Thyroid gland (tissue), 4 donors: ENCODE results near the gene EDAR.

Source experiments
- POLR2A ChIP-seq, 2 donors: fragments of 450-650 bp; IDR thresholded peaks; one replicate each; pipeline ENCODE4 v1.6.1; 2017; ENCODE audit warnings: antibody characterized with exemption in 2 of 2, mild to moderate bottlenecking in 2 of 2, moderate library complexity in 1 of 2
- TF ChIP-seq, protein P1 (sequence below), 6 experiments: fragments of 200-600 bp in 3 of 6; fragments of 450-650 bp in 3 of 6; sonication (generic) in 3 of 6; IDR thresholded peaks; one replicate each; pipeline ENCODE4 v1.5.1; 2016 to 2019; ENCODE audit warnings: antibody characterized with exemption in 6 of 6, mild to moderate bottlenecking in 2 of 6, inconsistent platforms in 1 of 6, moderate library complexity in 1 of 6

DNA sequence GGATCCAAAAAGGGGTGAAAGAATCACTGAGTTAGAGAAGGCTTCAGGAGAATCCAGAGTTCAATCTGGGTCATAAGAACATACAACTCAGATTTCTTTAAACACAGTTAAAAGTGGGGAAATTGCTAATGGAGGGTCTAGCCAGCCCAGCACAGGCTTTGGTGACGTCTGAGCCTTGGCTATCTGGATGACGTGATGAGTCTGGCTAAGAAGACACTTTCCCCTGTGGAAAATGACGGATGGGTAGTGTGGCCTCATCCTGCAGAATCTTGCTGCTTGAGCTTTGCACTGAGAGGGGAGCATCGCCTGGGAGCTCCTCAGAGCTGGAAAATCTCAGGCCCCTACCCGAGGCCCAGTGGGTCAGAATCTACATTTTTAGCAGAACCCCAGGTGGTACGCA lies 19.2 kb downstream of the EDAR start:
- TF ChIP-seq, protein P1, sequence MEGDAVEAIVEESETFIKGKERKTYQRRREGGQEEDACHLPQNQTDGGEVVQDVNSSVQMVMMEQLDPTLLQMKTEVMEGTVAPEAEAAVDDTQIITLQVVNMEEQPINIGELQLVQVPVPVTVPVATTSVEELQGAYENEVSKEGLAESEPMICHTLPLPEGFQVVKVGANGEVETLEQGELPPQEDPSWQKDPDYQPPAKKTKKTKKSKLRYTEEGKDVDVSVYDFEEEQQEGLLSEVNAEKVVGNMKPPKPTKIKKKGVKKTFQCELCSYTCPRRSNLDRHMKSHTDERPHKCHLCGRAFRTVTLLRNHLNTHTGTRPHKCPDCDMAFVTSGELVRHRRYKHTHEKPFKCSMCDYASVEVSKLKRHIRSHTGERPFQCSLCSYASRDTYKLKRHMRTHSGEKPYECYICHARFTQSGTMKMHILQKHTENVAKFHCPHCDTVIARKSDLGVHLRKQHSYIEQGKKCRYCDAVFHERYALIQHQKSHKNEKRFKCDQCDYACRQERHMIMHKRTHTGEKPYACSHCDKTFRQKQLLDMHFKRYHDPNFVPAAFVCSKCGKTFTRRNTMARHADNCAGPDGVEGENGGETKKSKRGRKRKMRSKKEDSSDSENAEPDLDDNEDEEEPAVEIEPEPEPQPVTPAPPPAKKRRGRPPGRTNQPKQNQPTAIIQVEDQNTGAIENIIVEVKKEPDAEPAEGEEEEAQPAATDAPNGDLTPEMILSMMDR (IDR thresholded peaks at IDR 0.05): no peak
- TF ChIP-seq POLR2A (IDR thresholded peaks at IDR 0.05): no peak
